NCI-H446 treated with DMSO at 0.1 percent for 48 hours (cell line): ENCODE measurements around the gene GPC6.

ENCODE experiments used
- DNase-seq: peaks from one replicate; lab custom pipeline; 2025; lab: John Stamatoyannopoulos, UW

The GPC6 gene

DNA sequence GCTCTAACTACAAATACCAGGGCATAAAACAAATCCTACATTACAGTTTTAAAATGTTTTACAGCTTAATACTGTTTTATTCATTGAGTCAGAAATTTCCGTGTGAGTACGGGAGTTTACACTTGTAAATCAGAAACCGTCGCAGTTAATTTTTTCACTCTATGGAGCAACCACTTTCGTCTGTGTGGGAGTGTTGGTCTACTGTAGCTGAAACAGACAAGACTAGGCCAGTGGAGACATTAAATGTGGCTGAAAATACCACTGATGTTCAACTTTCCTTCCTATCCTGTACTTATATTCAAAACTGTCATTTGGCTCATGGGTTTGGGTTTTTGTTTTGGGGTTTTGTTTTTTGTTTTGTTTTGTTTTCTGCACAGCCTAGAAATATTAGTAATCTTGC, 984.2 kb downstream of the GPC6 start:
- DNase-seq: no peak

DNA sequence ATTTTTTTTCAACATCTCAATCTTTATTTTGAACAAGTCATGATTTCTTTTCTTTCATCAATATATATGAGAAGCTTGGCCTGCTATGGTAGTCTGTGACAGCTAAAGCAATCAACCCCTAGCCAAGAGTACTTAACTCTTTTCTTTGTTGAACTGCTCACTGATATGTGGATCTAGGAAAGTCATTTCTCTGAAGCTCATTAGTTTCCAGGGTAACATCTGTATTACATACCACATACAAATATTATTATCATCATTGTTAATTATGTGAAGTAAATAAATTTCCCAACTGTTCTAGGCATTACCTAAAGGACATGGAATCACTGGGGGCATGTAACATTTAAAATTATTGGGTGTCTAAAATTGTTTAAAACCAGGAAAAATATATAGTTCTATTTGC, 985.6 kb downstream of the GPC6 start:
- DNase-seq: no peak

DNA sequence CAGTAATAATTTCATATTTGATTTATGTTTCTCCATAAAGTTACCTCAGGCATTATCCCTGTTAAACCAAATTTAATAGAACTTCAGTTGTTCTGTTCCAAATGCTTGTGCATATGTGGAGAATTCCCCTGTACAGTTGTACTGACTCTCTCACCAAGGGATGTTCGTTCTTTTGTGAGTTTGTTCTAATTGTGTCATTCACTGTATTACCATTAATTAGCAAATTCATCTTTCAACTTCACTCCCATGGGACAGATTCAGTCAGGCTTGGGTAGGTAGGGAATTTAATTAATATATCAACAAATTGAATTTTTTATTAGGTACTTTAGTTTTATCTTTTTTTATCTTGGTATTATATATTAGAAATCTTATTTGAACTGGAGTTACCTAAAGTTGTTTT, 987.5 kb downstream of the GPC6 start:
- DNase-seq: no peak

DNA sequence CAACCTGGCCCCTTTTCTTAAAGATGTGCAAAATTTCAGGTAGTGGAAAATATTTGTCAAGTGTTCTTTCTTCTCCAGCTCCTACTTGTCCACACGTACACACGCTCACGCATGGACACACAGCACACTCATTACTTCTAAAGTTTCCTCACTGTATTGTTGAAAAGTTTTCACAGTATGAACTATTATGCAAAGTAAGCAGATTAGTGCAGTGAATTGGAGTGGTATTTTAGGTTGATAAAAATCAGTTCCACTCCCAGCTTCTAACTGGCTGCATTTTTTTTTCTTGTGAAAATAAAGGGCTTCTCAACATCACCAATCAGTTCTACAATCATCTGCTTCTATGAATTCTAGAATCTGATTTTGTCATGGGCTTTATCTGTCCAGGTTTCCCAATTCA, 988.4 kb downstream of the GPC6 start:
- DNase-seq: no peak

DNA sequence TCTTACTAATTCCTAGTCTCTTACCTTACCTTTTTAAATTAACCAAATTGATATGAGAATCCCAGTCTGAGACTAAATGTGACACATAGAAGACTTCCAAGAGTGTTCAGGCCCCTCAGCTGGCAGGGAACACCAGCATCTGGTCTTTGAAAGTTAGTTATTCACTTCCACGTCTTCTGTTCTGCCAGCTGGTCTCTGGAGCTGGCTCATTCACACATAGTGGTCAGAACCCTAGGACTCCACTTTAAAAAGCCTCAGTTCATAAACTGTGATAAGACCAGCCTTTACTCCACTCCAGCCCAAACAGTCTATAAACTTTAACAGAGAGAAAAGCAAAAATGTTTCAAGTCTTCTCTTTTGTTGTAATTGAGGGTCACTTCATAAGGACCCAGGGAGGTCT, 989.9 kb downstream of the GPC6 start:
- peak; percentile 0 for DNase-seq

DNA sequence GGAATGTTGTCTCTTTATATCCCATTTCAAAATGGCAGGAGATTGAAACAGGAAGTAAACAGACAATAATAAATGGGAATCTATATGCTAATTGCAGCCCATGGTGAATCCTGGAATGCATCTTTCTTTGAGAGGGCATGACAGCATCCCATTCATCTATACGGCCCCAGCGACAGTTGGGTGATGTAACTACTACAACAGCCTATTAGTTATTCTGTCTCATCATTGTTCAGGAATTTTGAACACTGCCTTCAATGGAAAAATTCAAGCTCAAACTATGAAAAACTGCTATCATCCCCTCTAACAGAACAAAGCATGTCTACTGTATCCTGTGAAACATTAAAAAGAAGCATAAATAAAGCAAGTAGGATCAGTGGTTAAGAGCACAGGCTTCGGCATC, 990.8 kb downstream of the GPC6 start:
- DNase-seq: no peak

DNA sequence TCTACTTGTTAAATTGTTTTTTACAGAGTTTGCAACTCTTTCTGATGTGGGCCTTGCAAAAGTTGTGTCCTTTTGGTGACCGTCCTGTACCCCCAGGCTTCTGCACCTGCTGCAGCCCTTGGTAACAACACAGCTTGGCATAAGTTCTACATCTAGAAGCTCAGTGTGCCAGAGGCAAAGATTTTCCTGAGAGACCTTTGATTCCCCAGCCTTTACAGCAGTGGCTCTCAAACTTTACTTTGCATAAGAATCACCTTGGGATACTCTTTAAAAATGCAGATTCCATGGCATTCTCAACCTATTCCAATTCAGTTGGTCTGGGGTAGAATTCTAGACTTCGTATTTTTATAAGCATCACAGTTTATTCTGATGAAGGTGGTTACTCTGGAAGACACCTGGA, 991.9 kb downstream of the GPC6 start:
- DNase-seq: no peak

DNA sequence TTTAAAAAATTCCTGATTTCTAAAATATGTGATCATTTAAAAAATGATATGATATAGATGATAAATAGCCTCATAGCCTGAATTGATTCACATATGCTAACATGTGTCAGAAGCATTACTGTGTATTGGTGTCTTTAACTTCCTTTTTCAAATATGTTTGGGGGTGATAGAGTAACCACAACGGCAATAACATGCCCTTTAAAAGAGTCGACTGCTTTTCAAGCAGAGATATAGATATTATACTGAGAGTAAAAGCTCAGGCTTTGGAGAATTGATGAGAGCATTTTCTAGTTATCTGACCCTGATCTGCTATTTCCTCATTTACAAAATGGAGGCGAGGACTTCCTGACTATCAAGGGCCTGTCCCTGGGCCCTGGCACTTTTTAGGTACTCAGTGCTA, 992.3 kb downstream of the GPC6 start:
- DNase-seq: no peak

DNA sequence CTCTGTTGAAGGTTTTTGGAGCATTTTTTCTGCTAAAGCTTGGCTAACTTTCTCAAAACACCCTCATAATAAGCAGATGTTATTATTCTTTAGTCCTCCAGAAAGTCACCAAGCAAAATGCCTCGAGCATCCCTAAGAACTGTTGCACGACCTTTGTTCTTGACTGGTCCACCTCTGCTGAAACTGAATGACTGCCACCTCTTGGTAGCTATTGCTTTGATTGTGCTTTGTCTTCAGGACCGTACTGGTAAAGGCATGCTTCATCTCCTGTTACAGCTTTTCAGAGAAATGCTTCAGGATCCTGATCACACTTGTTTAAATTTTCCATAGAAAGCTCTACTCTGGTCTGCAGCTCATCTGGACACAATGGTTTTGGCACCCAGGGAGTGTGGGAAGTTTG, 998.1 kb downstream of the GPC6 start:
- no peak for DNase-seq

DNA sequence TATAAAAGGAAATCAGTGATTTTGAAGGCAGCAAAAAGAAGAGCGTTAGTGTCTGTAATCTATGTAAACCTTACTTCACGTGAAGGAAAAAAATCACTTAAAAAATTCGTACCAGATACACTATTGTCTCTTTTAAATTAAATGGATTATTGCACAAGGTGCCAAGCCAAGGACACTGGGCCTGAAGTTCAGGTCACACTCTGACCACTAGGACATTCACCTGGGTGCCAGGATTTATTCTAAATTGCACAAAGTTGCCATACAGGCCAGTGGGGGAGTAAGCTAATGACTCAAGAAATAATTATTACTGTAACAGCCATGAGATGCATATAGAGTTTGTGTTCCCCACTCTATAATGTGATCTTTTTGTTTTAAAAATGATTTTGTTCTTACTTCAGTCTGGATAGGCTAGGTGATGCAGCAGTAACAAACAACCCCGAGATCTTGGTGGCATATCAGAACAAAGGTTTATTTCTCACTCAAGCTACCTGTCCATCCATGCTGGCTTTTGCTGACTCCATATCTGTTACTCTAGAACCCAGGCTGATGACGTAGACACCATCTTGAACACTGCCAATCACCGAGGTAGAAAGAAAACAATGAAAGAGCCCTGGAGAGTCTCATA, 1000.8 kb downstream of the GPC6 start:
- DNase-seq: no peak

DNA sequence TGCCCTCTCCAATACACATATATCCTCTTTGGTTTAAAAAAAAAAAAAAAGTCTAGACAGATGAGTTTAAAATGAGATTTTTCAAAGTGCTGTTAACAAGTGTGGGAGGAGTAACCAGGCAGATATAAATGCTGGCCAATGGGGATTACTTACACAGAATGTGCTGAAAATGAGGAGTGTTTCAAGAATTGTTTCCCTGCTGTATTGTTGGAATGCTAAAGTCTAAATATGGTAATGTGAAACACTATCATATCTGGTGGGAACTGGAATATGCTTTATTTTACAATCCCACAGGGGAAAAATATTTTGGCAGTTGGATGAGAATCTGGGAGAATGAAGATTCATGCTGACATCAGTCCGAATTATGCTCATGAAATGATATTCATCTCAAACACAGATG, 1002.2 kb downstream of the GPC6 start:
- DNase-seq: no peak

DNA sequence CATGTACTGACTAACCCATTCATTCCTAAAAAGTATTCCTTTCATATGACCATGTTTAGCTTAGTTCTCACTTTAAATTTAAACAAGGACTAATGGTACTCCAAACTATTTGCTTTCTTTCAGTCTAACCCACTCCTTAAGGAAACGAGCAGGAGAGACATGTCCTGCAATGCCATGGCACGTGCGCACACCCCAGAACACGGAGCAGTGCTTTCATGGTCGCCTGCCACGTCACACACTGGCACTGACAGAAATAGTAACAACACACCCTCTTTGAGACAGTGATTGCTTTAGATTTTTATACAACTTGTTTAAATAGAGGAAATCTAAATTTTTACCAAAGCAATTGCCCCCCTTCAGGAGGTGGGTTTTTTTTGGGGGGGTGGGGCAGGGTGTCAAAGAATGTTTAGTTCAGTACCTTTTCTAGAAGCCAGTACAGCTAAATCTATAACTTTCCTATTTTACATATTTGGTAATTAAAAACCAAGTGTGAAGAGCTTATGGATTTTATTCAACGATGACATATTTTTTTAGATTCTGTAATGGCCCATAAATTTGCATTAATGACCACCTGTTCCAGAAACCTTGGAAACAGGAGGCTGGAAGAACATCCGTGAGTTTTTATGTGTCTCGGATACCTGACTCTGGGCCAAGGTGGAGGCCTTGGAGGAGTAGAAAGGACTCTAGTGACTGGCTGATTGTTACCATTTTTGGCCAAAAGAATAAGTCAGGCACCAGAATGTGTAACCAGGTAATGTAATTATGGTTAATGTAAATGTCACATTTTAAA, 1005.7 kb downstream of the GPC6 start:
- DNase-seq: no peak

DNA sequence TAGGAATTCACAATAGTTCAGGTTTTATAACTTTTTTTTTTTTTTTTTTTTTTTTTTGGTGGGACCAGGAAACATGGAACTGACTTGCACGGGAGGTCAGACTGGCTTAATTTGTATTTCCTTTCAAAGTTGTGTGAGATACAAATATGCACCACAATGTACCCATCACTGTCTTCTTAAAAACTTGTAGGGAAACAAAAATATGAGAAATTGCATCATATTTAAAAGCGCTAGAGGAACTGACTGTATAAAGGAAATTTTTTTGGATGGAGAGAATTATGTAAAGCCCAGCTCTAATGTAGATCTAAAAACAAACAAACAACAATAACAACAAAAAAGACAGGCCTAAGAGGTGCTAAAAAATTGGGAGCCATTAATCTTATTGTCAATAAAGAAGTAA, 1006.3 kb downstream of the GPC6 start:
- DNase-seq: no peak

DNA sequence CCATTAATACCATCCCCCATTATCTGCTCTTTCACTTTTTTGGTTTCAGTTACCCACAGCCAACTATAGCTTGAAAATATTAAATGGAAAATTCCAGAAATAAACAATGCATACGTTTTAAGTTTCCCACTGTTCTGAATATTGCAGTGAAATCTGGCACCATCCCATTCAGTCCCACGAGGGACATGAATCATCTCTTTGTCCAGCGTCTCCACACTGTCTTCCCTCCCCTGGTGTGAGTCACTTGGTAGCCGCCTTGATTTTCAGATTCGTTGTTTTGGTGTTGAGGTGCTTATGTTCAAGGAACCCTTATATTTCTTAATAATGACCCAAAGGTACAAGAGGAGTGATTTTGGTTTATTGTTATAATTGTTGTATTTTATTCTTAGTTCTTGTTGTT, 1006.8 kb downstream of the GPC6 start:
- DNase-seq: peak; percentile 4

DNA sequence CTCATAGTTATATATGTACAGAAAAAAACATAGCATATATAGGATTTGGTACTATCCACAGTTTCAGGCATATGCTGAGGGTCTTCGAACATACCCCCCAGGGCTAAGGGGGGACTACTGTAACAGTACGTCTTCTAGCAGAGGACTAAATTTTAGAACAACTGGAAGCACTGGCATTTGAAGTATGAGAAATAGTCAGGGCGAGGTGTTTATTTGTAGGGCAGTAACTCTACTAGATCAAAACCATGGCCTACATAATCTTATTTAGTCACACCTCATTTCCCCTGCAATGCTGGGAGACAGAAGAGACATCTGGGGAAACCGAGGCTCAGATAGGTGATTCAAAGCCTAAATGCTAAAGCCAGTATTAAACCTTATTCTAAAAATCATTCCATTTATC, 1007.2 kb downstream of the GPC6 start:
- no peak for DNase-seq

DNA sequence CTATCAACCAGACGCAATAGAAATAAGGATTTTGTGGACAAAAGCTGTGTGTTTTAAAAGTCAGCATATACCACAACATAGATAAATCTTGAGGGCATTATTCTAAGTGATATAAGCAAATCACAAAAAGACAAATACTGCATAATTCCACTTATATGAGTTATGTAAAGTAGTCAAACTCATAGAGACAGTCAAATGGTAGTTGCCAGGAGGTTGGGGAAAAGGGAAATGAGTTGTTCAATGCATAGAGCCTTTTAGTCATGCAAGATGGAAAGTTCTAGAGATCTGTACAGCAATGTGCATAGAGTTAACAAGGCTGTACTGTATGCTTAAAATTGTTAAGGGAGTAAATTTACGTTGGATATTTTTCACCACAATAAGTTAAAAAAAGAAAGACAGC, 1008.1 kb downstream of the GPC6 start:
- DNase-seq: no peak

DNA sequence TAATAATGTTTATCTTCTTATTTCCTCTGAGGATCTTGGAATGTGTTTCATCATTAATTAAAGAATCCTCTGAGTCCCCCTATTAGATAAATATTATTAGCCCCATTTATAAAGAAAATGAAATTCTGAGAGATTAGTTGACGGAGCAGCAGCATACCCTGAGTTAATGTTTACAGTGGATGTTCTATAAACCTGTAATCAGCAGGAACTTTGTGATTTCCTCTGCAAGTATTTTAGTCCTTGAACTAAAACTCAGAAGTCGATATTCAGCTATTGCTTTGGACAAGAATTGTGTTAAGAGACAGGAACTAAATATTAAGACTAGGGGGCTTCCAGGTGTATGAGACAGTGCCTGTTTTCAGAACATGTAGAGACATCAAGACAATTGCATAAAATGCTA, 1009.5 kb downstream of the GPC6 start:
- DNase-seq: no peak

DNA sequence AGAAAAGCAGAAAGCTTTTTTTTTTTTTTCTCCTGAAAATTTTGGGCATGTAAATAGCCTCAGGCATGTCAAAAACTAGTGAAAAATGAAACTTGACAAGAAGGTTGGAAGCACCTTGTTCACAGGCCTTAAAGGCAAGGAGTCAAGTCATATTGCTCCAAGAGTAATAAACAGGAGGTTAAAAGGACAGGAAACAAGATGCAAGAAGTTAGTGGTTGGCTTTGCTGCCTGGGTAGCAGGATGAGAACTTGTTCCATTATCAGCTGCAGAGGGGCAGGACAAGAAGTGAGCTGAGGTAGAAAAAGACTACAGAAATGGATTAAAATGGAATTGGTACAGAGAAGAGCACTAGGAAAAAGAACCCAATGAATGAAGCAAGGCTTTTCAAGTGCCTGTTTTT, 1010.3 kb downstream of the GPC6 start:
- no peak for DNase-seq

DNA sequence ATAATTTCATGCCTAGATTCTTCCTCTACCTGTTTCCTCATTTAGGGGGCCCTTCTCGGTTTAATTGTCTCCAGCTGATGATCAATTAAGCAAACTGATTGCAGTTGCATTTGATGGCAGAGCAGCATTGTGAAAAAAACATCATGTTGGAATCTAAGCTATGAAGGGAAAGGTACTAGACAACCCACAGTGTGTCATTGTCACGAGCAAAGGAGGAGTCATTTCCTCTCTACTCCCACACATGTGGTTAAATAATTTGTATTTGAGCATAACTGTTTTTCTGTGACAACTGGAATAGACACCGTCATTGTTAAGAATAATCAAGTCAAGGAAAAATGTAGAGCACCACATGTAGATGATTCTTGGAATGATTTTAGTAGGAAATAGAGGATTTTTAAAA, 1012.5 kb downstream of the GPC6 start:
- no peak for DNase-seq

DNA sequence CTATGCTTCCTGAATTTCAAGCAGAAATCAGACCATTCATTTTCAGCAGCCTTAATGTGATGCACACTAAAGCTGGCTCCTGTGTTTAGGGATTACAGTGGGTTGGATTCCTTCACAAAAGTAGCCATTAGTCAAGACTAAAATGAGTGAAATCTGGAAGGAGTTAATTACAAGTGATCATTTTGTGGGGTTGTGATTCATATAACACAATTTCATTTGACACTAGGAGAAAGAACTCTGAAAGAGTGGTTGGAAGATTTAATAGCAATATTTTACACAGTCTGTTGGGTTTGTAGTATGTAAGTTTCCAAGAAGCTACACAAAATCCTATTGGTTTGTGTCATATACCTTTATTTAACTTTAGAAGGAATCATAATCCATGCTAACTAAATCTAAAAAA, 1015.9 kb downstream of the GPC6 start:
- DNase-seq: no peak

DNA sequence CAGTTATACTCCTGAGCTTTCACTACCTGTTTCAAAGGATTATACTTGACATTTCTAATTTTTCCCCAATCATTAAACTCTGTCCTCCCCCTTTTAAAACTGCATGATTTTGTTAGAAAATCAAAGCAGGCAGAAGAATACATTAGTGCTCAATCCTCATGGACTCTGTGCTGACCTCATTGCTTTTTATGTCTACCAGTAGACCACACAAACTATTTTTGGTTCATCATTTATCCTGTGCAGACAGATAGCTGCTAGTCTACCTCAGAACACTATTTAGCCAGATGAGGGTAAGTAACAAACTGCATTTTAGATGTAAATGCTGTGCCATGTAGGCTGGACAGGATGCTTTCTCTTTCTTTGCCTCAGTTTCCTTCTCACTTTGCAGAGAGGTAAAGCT, 1016.9 kb downstream of the GPC6 start:
- no peak for DNase-seq

DNA sequence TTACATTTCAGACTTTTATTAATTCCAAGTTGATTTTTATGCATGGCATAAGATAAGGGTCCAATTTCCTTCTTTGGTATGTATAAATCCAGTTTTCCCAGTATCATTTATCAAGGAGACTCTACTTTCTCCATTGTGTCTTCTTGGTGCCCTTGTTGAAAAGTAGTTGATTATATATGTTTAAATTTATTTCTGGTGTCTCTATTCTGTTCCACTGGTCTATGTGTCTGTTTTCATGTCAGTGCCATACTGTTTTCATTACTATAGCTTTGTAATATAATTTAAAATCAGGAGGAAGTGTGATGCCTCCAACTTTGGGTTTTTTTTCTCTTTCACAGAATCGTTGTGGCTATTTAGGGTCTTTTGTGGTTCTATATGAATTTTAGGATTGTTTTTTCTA, 1019.9 kb downstream of the GPC6 start:
- DNase-seq: no peak

DNA sequence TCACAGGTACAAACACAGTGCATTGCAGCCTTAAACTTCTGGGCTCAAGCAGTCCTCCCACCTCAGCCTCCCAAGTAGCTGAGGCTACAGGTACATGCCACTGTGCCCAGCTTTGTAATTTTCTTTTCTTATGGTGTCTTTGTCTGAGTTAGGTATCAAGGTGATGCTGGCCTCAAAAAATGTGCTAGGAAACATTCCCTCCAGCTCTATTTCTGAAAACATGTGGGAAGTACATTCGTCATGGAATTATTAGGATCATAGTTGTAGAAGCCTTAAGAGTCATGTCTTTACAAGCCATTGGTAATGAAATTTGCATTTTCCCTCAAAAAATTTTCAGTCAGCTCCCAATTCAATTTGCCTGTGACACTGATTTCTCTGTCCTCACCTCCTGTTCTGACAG, 1021.3 kb downstream of the GPC6 start:
- DNase-seq: no peak
